Measurements from ENCODE around the gene MGAT3. TPM values are rescaled to one million over a fixed set of nuclear protein-coding genes. Genes with fewer than 3 reads are reported as not detected.

Gene MGAT3
- total RNA-seq, 4 donors from 2014 or later = 0.26 to 11.8 (median 9.5) TPM; not detected in 1

- DNase-seq = peak; percentile 100
- no peaks in the 10 kb centered on the region for H3K36me3 ChIP-seq
- H3K27ac ChIP-seq = peak within 1 kb of the TSS; percentile 83 to 96
- TF ChIP-seq CTCF (IDR thresholded peaks at IDR 0.05) (peak in 3 of 4 experiments; percentile 15 to 36 (median 19)), POLR2A (IDR thresholded peaks at IDR 0.05) (peak; percentile 62 to 87)
- intact Hi-C loops (cut with DNase I; ENCODE audit: low total_unique reads) = no loop called here
- peak within 1 kb of the TSS; percentile 79 to 96 for H3K4me3 ChIP-seq
- H3K4me1 ChIP-seq = peaks cover 8 to 35% of the 10 kb centered on the region in 2 donors
- H3K27me3 ChIP-seq = no peaks in the 10 kb centered on the region
- H3K9me3 ChIP-seq = no peaks in the 10 kb centered on the region
Observed at GRCh38 chr22:39532215-39533073, 75.6 kb downstream of the MGAT3 start, which contains the start of gene RPS19BP1. RPS19BP1 (minus strand) TSS chr22:39532748; CDS start chr22:39532738, 10 bp downstream.

GRCh38 chr22:39534092-39534506, 77.3 kb downstream of the MGAT3 start:
- intact Hi-C loops (cut with DNase I; ENCODE audit: low total_unique reads) = no loop called here
- no peaks in the 10 kb centered on the region for H3K27me3 ChIP-seq
- DNase-seq = peak in 1 of 2 donors; percentile 31
- H3K9me3 ChIP-seq = no peaks in the 10 kb centered on the region
- no peaks in the 10 kb centered on the region for H3K36me3 ChIP-seq
- TF ChIP-seq CTCF (IDR thresholded peaks at IDR 0.05) (no peak), POLR2A (IDR thresholded peaks at IDR 0.05) (no peak)
- peaks cover 0 to 29% of the 10 kb centered on the region in 2 donors for H3K4me1 ChIP-seq
- H3K27ac ChIP-seq = peak overlapping the region; percentile 8 to 45
- H3K4me3 ChIP-seq = no peak overlapping the region

GRCh38 chr22:39534591-39535356, 78.0 kb downstream of the MGAT3 start:
- no peak overlapping the region for H3K4me3 ChIP-seq
- H3K9me3 ChIP-seq = no peaks in the 10 kb centered on the region
- H3K36me3 ChIP-seq = no peaks in the 10 kb centered on the region
- H3K27me3 ChIP-seq = no peaks in the 10 kb centered on the region
- H3K4me1 ChIP-seq = peaks cover 0 to 22% of the 10 kb centered on the region in 2 donors
- peak overlapping the region; percentile 8 to 45 for H3K27ac ChIP-seq
- intact Hi-C loops (cut with DNase I; ENCODE audit: low total_unique reads) = no loop called here
- no peak for TF ChIP-seq POLR2A (IDR thresholded peaks at IDR 0.05)
- peak; percentile 95 to 97 (median 96) for TF ChIP-seq CTCF (IDR thresholded peaks at IDR 0.05)
- peak; percentile 84 for DNase-seq

GRCh38 chr22:39535357-39535725, 78.5 kb downstream of the MGAT3 start:
- Histone ChIP-seq H3K36me3 (no peaks in the 10 kb centered on the region), H3K4me3 (no peak overlapping the region), H3K9me3 (no peaks in the 10 kb centered on the region), H3K27me3 (no peaks in the 10 kb centered on the region), H3K27ac (no peak overlapping the region), H3K4me1 (peaks cover 0 to 20% of the 10 kb centered on the region in 2 donors)
- no peak for TF ChIP-seq POLR2A (IDR thresholded peaks at IDR 0.05)
- TF ChIP-seq CTCF (IDR thresholded peaks at IDR 0.05) = no peak
- DNase-seq = no peak
- intact Hi-C loops (cut with DNase I; ENCODE audit: low total_unique reads) = no loop called here

All from uterus (tissue), 4 donors.